ENCODE results near the gene MRPS34.

GRCh38 chr16:1765826-1766225 lies 7.1 kb downstream of the MRPS34 start:
- TF ChIP-seq, protein P1, sequence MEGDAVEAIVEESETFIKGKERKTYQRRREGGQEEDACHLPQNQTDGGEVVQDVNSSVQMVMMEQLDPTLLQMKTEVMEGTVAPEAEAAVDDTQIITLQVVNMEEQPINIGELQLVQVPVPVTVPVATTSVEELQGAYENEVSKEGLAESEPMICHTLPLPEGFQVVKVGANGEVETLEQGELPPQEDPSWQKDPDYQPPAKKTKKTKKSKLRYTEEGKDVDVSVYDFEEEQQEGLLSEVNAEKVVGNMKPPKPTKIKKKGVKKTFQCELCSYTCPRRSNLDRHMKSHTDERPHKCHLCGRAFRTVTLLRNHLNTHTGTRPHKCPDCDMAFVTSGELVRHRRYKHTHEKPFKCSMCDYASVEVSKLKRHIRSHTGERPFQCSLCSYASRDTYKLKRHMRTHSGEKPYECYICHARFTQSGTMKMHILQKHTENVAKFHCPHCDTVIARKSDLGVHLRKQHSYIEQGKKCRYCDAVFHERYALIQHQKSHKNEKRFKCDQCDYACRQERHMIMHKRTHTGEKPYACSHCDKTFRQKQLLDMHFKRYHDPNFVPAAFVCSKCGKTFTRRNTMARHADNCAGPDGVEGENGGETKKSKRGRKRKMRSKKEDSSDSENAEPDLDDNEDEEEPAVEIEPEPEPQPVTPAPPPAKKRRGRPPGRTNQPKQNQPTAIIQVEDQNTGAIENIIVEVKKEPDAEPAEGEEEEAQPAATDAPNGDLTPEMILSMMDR (conservative IDR thresholded peaks at IDR 0.05; ENCODE audit: low read depth, low read length): no peak
- TF ChIP-seq EZH2 (IDR thresholded peaks at IDR 0.05; ENCODE audit: borderline replicate concordance, low read depth, low read length, poor library complexity, severe bottlenecking): no peak
